ENCODE data around the gene SPRN.
A peak's percentile ranks its signal among the peaks of the same experiment; 100 is the strongest.

Gene SPRN

DNA sequence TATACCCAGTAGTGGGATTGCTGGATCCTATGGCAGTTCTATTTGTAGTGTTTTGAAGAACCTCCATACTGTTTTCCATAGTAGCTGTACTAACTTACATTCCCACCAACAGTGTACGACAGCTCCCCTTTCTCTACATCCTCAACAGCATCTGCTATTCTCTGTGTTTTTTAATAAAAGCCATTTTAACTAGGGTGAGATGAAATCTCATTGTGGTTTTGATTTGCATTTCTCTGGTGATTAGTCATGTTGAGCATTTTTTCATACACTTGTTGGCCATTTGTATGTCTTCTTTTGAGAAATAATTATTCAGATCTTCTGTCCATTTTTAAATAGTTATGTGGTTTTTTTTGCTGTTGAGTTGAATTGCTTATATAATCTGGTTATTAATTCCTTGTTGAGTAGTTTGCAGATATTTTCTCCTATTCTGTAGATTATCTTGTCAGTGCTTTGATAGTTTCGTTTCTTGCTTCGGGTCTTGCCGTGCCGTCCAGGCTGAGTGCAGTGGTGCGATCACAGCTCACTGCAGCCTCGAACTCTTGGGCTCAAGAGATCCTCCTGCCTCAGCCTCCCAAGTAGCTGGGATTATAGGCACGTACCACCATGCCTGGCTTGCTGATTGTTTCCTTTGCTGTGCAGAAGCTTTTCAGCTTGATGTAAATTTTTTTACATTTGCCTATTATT, 18.4 kb downstream of the SPRN start:
- DNase-seq (ENCODE audit: low read depth) = no peak

DNA sequence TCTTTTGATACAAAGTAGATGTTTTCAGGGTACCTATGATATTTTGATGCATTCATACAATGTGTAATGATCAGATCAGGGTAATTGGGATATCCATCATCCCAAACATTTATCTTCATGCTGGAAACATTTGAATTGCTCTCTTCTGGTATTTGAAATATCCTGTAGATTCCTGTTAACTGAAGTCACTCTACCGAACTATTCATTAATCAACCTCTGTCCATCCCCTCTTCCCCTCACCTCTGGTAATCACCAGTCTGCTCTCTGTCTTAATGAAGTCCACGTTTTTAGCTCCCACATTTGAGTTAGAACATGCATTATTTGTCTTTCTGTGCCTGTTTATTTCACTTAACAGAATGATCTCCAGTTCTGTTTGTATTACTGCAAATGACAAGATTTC, 19.2 kb downstream of the SPRN start:
- DNase-seq (ENCODE audit: low read depth) = no peak

DNA sequence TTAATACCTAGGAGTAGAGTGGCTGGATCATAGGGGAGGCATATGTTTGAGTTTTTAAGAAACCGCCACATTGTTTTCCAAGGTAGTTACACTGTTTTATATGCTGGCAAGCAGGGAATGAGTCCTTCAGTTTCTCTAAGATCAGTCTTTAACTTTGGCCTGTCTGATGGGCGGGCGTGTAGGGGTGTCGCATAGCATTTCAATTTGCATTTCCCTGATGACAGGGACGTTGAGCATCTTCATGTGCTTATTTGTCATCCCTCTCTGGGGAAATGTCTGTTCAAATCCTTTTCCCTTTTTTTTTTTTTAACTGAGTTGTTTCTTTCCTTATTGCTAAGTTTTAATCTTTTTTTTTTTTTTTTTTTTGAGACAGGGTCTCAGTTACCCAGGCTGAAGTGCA, 20.6 kb downstream of the SPRN start:
- no peak for DNase-seq (ENCODE audit: low read depth)

- no peak for DNase-seq (ENCODE audit: low read depth)
Measured at GRCh38 chr10:133403359-133403758, 21.1 kb downstream of the SPRN start.

DNA sequence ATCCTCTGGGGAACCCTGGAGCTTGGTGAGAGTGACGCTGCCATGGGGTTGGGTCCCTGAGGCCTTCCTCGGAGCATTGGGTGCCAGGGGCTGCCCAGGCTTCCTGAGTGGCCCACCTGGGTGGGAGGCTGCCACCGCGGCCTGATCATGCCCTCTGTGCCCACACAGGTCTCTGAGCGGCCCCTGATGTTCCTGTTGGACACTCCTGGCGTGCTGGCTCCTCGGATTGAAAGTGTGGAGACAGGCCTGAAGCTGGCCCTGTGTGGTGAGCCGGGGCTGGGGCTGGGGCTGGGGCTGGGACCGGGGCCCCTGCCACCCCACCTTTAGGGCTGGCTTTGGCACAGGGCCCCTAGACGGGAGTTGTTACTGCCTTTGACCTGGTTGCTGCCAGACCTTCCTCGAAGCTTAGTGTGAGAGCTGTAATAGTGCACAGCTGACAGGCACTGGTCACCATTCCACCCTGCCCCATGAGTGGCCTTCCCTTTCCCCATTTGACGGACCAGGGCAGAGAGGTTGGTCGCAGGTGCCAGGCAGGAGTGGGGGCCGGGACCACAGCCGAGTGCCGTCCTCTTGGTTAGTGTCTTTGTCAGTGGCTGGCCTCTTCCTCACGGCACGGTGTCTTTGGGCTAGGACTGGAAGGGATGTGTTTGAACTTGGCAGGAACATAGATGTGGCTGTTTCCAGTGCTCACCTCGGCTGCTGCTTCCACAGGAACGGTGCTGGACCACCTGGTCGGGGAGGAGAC, 22.3 kb downstream of the SPRN start:
- no peak for DNase-seq (ENCODE audit: low read depth)

DNA sequence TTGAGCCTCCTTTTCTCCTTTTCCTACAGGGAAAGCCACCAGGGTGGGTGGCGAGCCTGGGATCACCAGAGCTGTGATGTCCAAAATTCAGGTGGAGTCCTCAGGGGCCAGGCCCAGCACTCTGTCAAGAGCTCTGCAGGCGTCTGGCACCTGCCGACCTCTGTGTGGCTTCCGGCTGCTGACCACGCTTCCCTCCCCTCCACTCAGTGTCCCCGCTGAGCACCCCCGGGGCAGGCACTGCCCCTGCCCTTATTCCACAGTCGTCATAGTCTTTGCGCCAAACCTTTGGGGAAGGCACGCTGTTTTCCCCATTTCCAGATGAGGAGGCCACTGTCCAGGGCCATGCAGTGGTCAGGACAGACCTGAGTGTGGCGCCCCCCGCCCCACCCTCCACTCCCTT, 22.9 kb downstream of the SPRN start:
- DNase-seq (ENCODE audit: low read depth) = no peak

GRCh38 chr10:133400624-133401424, 23.6 kb downstream of the SPRN start:
- DNase-seq (ENCODE audit: low read depth) = no peak

- DNase-seq (ENCODE audit: low read depth) = no peak
Measured at GRCh38 chr10:133399123-133399601, 25.3 kb downstream of the SPRN start.

DNA sequence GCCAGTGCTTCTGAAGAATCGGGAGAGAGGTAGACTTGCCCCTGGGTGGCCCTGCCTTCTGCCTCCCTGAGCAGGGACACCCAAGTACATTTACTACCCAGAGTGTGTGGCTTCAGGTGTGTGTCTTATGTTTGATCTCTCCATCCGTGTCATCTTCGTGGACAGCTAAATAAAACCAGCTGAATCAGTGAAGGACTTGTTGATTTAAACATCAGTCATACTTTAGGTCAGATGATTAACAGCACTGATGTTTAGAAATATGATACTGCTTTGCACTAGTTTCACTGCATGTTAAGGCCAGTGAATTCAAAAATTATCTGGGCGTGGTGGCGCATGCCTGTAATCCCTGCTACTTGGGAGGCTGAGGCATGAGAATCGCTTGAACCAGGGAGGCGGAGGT, 26.5 kb downstream of the SPRN start:
- no peak for DNase-seq (ENCODE audit: low read depth)

GRCh38 chr10:133396035-133396624, 28.3 kb downstream of the SPRN start:
- DNase-seq (ENCODE audit: low read depth) = no peak

DNA sequence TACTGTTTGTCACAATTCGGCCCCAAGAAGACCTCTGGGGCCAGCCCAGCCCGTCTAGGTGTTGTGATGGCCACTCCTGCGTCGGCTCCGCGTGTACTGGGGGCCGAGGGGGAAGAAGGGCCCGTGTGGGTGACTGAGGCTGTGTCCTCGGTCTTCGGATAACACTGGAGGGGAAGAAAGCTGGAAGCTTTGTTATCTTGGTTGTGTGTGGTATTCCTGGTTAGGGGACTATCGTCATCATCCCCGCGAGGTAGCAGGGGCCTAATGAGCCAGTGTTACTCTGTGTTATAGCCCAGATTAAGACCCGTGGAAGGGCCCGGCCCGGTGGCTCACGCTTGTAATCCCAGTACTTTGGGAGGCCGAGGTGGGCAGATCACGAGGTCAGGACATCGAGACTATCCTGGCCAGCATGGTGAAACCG, 29.6 kb downstream of the SPRN start:
- no peak for DNase-seq (ENCODE audit: low read depth)

DNA sequence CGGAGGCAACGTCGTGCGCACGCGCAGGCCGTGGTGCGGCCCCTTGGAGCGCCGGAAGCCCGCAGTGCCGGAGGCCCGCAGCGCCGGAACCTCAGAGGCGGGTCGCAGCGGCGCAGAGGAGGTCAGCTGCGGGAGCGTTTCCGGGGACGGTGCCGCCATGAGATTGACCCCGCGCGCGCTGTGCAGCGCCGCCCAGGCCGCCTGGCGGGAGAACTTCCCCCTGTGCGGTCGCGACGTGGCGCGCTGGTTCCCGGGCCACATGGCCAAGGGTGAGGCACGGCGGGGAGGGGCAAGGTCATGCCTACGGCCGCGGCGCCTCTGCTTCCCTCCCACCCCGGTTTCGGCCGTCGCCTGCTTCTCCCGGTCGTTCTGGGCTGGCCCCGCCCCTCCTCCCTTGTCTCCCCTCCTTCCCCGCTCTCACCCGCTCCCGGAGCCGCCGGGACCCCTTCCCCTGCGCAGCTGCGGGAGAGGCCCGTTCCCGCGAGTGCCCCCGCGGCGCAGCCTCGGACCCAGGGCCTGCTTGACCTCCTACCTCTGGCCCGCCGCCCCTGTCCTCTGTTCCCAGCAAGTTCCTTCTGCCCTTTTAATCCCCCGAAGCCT, 30.3 kb downstream of the SPRN start, which contains the start of gene MTG1:
MTG1 (plus strand) TSS at position 94 of the 600 bp plus-strand sequence; CDS start at position 158, 64 bp downstream.
- peak; percentile 98 for DNase-seq (ENCODE audit: low read depth)

GRCh38 chr10:133393401-133394063, 30.9 kb downstream of the SPRN start:
- no peak for DNase-seq (ENCODE audit: low read depth)

GRCh38 chr10:133391761-133392518, 32.5 kb downstream of the SPRN start:
- DNase-seq (ENCODE audit: low read depth) = peak; percentile 41

- no peak for DNase-seq (ENCODE audit: low read depth)
Measured at GRCh38 chr10:133391249-133391635, 33.2 kb downstream of the SPRN start.

DNA sequence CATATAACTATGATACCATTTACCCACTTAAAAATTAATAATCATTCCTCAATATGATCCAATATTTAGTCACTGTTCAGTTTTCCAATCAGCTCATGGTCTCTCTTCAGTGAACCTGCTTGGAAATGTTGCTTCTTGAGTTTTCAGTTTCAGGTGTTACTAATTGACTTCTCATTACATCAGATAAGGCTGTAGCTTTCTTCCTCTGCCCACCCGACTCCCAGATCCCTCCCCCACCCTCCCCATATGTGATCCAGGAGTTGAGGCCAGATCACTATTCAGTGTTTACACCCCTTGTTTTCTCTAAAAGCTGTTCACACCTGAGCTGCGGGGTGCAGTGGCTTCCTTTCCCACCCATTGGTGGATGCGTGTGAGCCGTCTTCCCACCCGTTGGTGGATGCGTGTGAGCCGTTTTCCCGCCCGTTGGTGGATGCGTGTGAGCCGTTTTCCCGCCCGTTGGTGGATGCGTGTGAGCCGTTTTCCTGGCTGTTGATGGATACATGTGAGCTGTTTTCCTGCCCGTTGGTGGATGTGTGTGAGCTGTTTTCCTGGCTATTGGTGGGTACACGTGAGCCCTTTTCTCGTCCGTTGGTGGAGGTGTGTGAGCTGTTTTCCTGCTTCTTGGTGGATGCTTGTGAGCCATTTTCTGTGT, 33.7 kb downstream of the SPRN start:
- DNase-seq (ENCODE audit: low read depth) = no peak

DNA sequence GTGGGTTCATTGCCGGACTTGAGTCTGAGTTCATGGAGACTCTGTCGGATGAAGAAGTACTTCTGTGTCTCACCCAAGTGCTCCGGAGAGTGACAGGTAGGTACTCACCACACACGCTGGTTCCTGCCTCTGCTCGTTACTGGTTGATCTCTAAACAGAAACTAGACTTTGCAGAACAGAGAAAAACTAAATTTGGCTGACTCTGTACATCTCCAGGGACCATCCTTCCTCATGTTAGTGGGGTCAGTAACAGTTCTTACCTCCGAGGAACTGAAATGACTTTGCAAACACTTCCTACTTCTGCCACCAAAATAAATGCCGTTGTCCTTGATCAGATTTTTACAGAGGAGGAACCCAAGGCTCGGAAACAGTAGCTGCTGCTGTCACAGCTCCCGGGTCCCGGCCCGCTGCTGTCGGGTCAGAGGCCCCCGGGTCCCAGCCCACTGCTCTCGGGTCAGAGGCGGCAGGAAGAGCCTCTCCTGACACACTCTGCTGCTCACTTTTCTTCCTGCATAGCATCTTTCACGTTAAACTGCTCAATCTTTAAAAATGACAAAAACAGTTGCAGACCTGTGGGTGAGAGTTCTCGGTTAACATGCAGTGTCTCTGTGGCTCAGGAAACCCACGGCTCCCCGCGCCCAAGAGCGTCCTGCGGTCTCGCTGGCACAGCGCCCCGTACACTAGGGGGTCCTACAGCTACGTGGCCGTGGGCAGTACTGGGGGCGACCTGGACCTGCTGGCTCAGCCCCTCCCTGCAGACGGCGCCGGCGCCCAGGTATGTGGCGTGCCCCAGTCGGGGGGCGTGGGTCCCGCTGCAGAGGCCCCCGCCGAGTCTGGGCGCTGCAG, 35.2 kb downstream of the SPRN start:
- DNase-seq (ENCODE audit: low read depth) = no peak

DNA sequence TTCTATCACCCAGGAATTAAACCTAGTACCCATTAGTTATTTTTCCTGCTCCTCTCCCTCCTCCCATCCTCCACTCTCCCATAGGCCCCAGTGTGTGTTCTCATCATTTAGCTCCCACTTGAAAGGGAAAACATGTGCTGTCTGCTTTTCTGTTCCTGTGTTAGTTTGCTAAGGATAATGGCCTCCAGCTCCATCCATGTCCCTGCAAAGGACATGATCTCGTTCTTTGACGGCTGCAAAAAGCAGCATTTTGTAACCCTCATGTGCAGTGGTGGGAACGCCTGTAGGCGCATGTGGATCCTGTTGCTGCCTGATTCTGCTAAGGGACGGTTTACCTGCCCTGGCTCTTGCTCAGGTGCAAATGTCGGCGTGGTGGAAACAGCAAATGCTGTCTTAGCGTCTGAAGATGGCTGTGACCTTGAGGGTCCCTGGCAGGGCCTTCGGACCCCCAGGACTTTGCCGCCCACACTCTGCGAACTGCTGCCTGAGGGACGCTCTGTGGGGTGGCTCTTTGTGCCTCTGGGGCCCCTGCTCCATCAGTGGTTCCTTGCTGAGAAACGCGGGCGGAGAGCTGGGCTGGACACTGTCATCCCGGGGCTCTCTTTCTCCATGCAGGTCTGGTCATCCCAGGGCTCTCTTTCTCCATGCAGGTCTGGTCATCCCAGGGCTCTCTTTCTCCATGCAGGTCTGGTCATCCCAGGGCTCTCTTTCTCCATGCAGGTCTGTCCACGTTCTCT, 36.0 kb downstream of the SPRN start:
- no peak for DNase-seq (ENCODE audit: low read depth)

Measured in activated T-cell treated with anti-CD3 and anti-CD28 coated beads for 48 hours (primary cell).